ENCODE results near the gene ZMYM4.

- no peak for TF ChIP-seq CTCF (IDR thresholded peaks at IDR 0.05; ENCODE audit: low read depth, low read length, poor library complexity, severe bottlenecking)
- no peak for TF ChIP-seq EZH2phosphoT487 (IDR thresholded peaks at IDR 0.05; ENCODE audit: borderline replicate concordance, low read length)
Measured at GRCh38 chr1:35444519-35444774, 175.9 kb downstream of the ZMYM4 start.
